Stimulated activated CD4-positive, alpha-beta T cell treated with anti-CD3 and anti-CD28 coated beads, Interleukin-12 subunit alpha, Interleukin-12 subunit beta, amount 100 ng/mL, for 4 hours (primary cell): ENCODE data around the gene EPHA4.
"Not testable (repeated sequence)": the region's sequence is repeated elsewhere in the genome, so short reads cannot be mapped to it uniquely, and the experiment has no call there.

Source experiments
- DNase-seq: peaks from one replicate; pipeline ENCODE4 v3.0.0-alpha.2; 2020

EPHA4 gene

DNA sequence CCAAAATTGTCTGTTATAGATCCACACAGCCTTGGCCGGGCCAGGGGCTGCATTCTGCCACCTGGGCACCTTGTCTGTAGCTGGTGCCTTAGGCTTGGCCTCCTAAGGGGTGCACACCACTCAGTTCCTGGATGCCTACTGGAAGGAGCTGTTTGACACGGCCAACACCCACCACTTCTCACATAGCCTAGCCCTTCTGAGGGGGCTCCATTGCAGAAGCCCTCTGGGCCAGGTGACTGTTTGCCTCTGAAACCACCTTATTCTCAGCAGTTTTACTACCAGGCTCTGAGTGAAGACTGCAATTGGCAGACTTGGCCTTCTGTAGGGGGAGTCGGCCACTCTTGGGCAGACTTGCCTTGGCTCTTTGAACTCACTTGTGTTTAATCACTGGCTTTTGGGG is 39.5 kb downstream of the EPHA4 start:
- no peak for DNase-seq

DNA sequence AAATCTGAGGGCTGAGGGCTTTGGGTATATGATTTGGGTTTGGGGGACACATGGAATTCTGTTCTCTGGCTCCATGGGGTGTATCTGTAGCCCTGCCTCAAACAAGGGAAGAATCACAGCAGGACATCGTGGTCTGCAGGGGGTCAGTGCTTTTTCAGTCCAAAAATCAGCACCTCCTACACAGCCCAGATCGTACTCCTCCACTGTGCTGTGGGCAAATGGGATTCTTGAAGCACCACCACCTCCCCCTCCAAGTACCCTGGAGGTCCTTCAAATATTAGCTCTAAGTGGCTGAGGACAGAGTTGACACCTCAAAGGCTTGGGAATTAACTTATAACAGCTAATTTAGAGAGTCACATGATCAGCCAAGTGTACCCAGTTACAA is 41.5 kb downstream of the EPHA4 start:
- no peak for DNase-seq

DNA sequence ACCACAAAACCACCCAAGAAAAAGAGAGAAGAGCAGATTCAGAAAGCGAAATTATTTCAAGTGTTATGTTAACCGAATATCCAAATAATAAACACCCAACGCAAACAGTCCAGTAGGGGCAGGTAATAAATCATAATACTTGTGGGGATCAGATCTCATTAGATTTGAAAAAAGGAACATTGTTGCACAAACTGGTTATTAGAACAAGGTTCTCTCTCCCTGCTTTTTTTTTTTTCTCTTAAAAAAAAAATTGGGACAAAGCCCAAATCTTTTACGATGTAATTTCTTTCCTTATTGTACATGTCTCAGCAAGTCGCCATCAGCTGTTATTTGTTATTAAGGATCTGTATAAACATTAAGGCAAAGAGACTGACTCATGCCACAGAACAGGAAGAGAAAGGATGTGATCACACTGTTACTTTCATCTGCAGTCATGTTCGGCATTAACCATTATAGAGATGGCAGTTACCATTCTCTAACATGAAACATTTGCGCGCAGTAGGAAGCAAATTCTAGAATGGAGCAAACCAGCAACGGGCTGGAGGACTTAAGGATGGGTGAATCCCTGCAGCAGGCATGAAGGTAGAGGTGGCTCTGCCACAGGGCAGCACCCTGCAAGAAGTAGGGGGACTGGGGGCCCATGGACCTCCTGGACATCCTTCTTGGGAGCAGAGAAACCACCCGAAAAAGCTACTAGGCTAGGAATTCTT is 42.0 kb downstream of the EPHA4 start:
- no peak for DNase-seq

DNA sequence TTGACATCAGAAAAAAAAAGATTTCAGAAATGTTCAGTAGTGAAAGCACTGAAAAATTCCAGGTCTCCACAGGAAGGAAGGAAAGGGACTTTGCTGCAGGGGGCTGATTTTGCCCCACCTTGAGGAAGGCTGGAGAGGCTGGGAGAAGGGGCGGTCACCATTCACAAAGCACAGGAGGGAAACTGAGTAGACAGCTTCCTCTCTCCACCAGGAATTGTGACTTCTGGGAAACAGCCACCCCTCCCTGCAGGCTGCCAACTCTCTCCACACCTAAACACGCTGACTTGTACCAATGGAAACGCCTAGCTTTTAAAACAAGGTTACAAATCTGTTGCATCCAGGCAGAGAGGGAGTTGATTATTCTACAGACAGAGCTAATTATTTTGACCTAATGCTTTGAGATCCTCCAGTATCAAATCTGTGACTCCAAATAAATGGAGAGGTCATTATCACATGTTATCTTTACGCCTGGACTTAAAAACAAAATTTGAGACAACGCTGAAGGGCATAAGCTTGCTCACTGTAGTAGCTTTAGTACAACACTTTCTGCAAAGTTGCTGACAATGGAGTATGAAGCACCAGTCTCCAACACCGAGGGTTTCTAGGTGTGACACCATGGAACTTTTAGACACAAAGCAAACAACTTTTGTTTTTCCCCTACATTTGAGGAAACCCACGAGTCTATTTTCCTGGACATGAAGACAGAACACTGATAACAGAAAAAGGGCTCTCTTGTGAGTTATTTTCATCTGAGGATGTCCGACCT is 42.7 kb downstream of the EPHA4 start:
- DNase-seq: no peak

DNA sequence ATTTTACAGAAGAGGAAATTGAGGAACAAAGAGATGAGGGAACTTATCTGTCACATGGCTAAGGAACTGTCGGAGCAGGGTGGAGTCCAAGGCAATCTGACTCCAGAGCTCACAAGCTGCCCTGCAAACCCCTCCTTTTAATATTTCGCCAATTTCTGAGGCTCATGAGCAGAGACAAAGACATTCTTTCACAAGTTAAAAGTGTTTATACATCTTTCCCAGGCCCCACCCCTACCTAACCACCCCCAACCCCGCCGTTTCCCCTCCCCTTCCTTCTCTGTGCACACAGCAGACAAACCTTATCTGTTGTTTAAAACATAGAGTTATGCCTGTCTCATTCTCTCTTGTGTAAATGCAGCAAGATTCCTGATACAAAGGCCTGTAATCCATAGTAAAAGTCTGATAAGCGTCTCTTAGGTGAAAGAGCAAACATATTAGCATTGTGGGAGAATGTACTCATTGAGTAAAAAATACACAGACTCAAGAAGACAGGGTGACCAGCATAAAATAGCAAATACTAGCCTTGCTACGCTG is 44.3 kb downstream of the EPHA4 start:
- no peak for DNase-seq

DNA sequence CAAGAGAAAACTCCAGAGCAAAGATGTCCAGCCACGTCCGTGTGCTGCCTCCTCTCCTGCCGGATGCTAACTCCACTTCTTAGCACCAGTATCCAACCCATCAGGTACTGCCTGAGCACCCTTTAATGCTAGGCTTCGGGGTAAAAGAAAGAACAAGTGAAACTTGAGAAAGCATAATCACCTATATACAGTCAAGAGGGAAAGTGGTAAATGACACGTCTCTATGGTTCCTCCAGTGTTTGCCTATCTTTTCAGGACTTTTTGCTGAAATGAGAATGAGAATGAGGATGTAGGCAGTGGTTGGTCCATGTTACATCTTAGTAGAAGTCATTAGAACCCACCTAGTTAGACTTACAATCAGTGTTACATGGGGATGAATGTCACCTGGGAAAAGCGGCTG is 47.9 kb downstream of the EPHA4 start:
- no peak for DNase-seq

DNA sequence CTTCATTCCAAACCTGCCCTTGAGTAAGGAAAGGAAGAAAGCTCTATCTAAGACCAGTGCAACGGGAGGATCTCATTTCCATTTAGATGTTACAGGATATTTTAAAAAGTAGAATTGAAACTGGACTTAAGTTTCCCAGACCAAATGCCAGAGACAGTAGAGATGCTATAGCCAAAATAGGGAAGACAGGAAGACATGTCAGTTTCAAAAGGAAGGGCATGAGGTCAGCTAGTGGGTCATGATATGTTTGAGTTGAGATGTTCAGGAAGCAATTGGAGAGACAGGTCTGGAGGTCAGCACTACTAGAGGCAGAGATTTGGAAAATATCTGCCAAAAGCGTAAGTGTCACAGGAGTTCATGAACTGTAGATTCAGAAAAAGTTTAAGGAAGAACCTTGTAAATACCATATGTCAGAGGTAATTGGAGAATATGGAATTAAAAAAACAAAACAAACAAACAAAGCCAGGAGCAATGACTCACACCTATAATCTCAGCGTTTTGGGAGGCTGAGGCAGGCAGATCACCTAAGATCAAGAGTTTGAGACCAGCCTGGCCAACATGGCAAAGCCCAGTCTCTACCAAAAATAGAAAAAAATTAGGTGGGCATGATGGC is 50.8 kb downstream of the EPHA4 start:
- no peak for DNase-seq

DNA sequence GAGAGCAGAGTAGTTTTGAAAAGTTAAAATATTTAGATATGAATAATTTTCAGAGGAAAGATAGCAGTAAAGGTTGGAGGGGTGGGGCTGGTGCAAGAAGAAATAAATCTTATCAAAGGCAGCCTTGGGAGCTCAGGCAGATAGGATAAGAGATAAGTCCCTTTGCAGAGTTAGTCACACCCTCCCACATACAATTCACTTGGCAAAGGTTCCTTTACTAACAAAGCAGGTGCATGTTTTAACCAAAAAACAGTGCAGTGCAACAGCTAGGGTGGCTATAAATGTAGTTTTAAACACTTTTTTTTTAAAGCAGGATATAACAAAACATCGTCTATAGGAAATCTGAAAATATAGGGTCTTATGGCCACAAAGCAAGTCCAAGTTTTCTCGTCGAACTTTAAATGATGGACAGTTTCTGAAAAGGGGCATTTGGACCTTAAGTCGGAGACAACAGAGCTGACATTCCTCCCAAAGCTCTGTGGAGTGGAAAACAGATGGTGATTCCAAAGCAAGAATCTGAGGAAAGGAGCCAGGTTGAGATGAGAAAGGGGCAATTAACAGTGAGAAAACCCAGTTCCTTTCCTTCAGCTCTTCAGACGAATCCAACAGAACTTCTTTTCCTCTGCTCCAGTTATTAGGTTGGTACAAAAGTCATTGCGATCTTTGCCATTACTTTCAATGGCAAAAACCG is 53.0 kb downstream of the EPHA4 start:
- no peak for DNase-seq

DNA sequence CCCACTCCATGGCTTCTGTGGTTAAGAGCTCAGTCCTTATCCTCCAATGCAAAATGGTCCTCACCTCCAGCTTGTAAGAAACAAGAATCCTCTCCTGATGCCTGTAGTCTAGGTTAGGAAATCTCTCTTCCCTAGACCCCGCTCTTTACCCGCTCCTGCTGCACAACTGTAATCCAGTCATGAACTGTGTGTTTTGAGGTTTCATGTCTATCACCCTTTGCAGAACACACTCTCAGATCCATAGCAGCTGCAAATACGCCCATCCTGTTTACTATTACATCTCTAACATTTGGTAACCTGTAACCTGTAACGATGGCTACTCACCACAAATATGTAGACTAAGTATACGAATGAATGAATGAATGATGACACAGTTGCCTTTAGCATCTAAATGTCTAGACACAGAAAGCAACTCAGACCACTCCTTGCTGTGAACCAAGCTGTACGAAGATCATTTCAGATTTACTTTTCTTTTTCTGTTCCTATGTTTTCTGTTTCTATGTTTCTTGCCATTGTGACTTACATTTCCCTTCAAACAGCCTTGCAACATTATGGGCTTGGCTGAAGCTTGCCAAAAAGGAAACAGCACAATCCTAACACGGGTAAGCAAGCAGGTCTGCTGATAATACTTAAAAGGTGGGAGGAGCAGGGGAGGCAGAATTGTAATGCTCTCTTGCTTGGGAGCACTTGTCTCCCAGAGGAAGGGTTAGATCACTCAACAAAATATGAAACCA is 53.7 kb downstream of the EPHA4 start:
- no peak for DNase-seq

DNA sequence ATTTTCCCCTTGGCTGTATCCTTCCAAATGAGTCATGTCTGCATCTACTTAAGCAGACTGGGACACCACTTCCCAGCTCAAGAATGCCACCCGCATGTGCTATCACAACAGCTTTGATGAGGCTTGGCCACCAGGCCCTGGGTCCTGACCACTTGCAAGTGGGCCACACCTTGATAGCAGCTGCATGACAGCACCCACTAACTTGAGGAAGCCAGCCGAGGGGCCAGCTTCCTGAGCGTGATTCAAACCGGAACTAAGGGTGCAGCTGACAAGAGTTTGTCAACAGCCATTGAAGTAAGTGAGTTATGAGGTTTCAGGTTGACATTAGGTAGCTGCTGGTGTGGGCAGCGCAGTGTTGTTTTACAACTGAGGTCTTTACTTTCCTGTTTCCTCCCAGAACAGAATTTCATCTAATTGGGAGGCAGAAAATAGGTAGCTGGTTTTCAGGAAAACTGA is 54.4 kb downstream of the EPHA4 start:
- peak; percentile 34 for DNase-seq

DNA sequence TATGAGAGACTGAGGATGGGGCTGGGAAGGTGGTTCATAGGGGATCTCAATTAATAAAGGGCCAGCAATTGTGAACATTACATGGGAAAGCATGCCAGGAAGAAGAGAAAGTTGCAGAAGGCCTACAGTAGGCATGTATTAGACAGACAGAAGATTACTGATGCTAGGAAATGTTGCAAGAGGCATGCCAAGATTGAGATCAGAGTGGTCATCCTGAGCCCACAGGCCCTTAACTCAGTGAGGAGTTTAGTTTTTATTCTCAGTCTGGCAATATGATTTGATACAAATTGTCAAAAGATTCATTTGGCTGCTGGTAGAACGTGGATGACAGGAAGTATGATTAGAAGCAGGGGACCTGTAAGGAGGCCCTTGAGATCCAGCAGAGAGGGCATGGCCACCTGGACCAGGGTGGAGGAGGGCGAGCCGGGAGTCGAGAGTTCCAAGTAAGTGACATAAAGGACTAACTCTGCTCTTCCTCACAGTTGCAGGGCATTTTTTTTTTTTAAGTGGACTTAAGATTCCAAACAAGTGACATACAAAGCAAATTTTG is 54.9 kb downstream of the EPHA4 start:
- DNase-seq: no peak

DNA sequence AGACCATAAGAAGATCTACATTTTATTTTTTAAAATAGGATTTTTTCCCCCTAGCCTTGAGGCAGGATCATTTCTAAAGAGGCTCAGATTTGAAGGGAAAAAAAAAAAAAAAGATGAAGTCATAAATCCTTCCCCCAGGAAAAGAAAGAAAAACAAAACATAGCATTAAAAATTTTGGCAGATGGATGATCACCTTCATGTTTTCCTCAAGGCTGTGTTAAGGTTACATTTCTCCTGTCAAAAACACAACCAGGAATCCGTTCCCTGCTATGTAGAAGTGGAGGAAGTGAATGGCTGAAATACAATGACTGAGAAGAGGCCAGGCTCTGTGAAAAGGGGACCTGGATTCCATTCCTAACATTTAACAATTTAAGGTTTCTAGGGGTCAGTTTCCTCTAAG is 56.2 kb downstream of the EPHA4 start:
- DNase-seq: no peak

DNA sequence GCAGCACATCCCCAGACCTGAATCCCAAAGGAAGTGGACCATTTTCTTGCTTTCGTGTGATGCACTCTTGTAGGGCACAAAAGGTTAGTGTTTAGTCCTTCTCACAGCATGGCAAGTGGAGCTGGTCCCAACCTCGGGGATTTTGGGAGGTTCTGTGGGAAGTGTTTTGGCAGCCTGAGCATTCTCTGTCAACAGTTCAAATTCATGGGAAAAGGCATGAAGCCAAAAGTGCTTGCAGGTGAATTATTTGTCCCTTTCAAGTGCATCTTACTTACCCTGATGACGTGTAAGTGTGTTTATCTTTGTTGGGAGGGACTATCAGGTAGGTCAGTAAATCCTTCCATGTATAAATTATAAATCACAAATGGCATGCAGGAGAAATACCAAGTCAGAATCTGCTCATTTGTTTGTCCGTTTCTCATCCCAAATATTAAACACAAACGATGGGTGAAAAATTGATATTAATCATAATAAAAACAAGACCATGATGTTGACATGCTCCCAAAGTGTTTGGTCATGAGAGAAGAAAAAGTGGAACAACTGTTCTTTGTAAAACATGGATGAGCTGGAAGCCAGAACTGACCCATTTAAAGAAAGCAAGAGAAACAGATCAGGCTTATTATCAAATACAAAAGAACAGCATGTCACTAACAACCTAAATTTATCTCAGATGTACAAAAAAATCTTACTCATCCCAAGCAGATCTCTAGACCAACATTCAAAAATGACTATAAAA is 57.6 kb downstream of the EPHA4 start:
- no peak for DNase-seq

DNA sequence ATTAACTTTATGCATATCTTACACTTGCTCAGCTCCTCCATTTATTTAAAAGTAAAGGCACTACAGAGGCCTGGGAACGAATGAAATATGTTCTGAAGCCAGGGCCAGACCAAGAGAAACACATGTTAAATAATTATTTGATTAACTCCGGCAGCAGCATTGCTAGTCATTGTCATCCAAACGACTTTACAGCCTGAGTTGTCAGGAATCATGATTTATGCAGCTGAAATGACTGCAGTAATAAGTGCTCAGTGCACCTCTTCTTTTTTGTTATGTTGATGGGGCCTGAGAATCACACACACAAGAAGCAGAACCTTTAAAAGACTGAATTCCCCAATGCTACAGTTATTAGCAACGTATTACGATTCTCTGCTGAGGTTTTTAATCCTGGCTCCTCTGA is 58.9 kb downstream of the EPHA4 start:
- DNase-seq: no peak

DNA sequence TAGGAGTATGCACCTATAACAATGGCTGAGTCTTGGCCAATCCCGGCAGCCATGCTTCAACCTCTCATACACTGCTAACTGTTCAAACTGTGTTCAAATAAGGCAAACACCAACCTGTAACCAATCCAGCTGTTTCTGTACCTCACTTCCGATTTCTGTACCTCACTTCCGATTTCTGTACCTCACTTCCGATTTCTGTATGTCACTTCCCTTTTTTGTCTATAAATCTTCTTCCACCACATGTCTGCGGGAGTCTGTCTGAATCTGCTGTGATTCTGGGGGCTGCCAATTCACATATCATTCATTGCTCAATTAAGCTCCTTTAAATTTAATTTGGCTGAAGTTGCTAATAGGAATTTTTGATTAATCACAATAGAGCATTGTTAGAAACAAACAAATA is 60.8 kb downstream of the EPHA4 start:
- not testable (repeated sequence) for DNase-seq

DNA sequence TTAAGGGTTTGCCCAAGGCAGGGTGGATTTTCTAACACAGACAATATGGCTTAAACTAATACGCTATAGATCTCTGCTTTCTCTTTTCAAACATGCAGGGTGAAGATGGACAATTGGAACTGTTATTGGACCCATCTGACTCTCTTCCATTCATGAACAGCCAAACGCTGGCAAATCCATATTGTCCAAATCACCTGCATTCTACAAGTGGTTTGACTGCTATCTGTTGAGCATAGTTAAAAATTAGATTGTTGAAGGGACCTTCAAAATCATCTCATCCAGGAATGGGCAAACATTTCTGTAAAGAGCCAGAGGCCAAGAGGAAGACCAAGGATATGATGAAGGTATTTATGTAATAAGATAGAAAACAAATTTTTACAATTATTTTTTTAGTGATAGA is 65.6 kb downstream of the EPHA4 start:
- DNase-seq: no peak

DNA sequence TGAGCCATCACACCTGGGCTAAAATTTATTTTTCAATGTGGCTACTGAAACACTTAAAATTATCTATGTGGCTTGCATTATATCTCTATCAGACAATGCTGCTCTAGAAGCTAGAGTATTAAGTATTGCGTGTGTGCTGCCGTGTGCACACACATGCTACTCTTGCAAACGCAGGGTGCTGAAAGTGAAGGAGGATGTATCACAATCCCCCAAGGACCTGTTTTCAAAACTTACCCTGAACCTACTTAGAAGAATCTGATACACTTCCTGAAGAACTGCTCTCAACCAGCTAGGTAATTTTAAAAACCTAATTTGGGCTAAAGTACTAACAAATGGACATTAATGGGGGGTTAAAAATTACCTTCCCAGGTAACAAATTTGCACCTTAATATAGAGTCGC is 66.5 kb downstream of the EPHA4 start:
- no peak for DNase-seq

DNA sequence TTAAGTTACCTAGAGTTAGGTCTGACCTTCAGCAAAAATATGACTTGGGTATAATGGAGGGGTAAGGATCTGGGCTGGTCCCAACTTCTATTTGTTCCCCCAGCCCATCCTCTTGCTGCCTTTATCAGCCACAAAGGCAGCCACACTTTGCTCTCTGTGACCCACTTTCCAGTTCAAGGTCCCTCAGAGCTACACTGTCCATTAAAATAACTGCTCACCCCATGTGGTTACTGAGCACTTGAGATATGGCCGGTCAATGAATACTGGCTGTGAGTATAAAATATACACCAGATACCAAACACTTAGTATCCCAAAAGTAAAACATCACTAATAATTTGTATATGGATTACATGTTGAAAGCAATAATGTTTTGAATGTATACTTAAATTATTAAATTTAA is 67.2 kb downstream of the EPHA4 start:
- no peak for DNase-seq

DNA sequence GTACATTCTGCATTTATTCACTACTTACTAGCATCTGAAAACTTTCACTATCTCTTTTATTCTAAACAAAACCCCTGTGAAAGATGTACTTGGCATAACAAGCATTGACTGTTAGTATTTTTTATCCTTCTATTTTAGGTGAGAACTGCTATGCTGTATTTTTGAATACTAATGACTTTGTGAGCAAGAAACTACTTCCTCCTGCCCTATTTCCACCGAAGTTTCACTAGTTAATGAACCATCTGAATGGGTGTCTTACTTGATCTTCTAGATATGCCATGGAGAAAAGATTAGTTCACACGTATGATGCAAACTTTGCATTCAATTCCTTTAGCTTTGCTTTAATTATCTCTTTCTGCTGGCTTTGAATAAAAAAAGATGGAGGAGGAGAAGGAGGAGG is 68.1 kb downstream of the EPHA4 start:
- DNase-seq: no peak

DNA sequence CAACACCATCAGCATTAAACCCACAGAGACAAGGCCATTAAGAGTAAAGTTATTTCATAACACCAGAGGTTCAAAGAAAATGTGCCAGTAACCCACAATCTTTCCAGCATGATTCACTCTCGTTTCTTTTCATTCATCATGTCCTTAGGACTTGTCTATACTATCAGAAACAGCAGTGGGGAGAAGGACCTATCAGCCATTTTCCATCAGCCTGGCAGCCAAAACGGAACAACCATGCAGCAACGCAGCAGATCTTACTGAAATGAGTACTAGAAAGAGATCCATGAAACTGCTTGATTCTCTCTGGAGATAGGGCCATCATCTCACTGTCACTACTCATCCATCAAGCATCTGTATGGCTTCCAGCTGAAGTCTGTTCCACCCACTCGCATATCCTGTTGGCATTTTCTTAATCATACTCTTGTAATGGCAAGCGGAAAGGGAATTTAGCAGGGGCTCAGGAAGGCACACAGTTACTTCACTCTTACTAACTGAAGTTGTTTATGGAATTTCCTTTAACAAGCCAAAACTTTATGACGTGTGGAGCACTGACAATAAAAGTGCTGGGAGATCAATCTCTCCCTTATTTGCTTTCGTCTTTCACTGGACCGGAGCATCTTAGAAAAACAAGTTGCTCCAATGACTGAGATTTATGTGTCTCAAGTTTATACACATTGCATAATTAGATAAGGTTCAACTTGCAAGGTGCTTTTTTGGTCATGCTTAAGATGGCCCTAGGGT is 69.7 kb downstream of the EPHA4 start:
- DNase-seq: no peak

DNA sequence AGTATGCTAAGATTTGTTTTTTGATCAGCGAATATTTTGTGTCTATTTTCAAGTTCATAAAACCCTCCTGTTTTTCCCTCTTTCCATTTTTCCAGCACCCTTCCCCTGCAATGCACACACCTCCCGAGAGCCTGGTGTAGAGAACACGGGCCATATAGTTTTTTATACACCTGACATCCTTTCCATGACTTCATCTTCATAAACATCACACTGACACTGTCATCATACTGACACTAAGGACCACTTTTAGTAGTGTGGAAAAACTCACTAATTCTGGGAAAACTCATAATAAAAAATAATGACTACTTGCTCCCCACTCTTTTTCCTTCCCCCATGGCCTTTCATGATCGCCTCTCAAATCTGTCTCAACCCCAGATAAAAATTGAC is 70.2 kb downstream of the EPHA4 start:
- no peak for DNase-seq
